KMS-11 (cell line): ENCODE data around the gene HAAO.
"Not testable (repeated sequence)": the region's sequence is repeated elsewhere in the genome, so short reads cannot be mapped to it uniquely, and the experiment has no call there.

Experiments used
- H2AFZ ChIP-seq: fragments of 200-600 bp; sonication (generic); 2 replicates; pipeline ENCODE4 v1.6.1; 2016; ENCODE audit warnings: antibody characterized with exemption, mixed run types, low read depth
- H3K27ac ChIP-seq: fragments of 200-600 bp; sonication (generic); 2 replicates; pipeline ENCODE4 v1.6.1; 2016; ENCODE audit warnings: mild to moderate bottlenecking, mixed run types
- H3K27me3 ChIP-seq: fragments of 200-600 bp; sonication (generic); 2 replicates; pipeline ENCODE4 v1.6.1; 2017; ENCODE audit warnings: mild to moderate bottlenecking, low read depth, mixed run types, moderate library complexity; ENCODE audit not compliant: insufficient read depth
- H3K36me3 ChIP-seq: fragments of 200-600 bp; sonication (generic); 2 replicates; pipeline ENCODE4 v1.6.1; 2017; ENCODE audit warnings: mild to moderate bottlenecking, mixed run types; ENCODE audit not compliant: insufficient read depth
- H3K4me1 ChIP-seq: fragments of 200-600 bp; sonication (generic); 2 replicates; pipeline ENCODE4 v1.6.1; 2016; ENCODE audit warnings: mild to moderate bottlenecking, low read depth, mixed run types; ENCODE audit not compliant: poor library complexity, severe bottlenecking
- H3K4me2 ChIP-seq: fragments of 200-600 bp; sonication (generic); 2 replicates; pipeline ENCODE4 v1.7.0; 2016; ENCODE audit warnings: mild to moderate bottlenecking, mixed run types
- H3K4me3 ChIP-seq: fragments of 200-600 bp; sonication (generic); IDR thresholded peaks from 2 replicates; pipeline ENCODE4 v1.6.1; 2017; ENCODE audit warnings: low read depth, low read length, mixed read lengths; ENCODE audit not compliant: insufficient read depth
- H3K79me2 ChIP-seq: fragments of 200-600 bp; sonication (generic); 2 replicates; pipeline ENCODE4 v1.6.1; 2016; ENCODE audit warnings: low read depth, mixed run types; ENCODE audit not compliant: insufficient read depth
- H3K9ac ChIP-seq: fragments of 200-600 bp; sonication (generic); 2 replicates; pipeline ENCODE4 v1.6.1; 2016; ENCODE audit warnings: mild to moderate bottlenecking, mixed run types
- H4K20me1 ChIP-seq: fragments of 200-600 bp; sonication (generic); 2 replicates; pipeline ENCODE4 v1.6.1; 2016; ENCODE audit warnings: mild to moderate bottlenecking, mixed run types; ENCODE audit not compliant: insufficient read depth
- CTCF ChIP-seq: fragments of 200-600 bp; sonication (generic); conservative IDR thresholded peaks from 2 replicates; pipeline ENCODE4 v1.6.1; 2017; ENCODE audit warnings: low read depth, mild to moderate bottlenecking, antibody characterized with exemption, low read length, moderate library complexity, mixed read lengths

HAAO gene

GRCh38 chr2:42742740-42743658 is 49.4 kb downstream of the HAAO start:
- no peaks in the 10 kb centered on the region for H3K36me3 ChIP-seq
- no peak overlapping the region for H3K4me2 ChIP-seq
- no peak for TF ChIP-seq CTCF
- H2AFZ ChIP-seq: no peak overlapping the region
- no peaks in the 10 kb centered on the region for H3K79me2 ChIP-seq
- H3K27ac ChIP-seq: no peak overlapping the region
- H3K9ac ChIP-seq: no peak overlapping the region
- H4K20me1 ChIP-seq: no peaks in the 10 kb centered on the region
- no peaks in the 10 kb centered on the region for H3K27me3 ChIP-seq
- H3K4me1 ChIP-seq: peaks cover 4% of the 10 kb centered on the region
- H3K4me3 ChIP-seq: no peak overlapping the region

GRCh38 chr2:42741140-42741539 is 51.2 kb downstream of the HAAO start:
- H3K4me3 ChIP-seq: no peak overlapping the region
- no peaks in the 10 kb centered on the region for H3K27me3 ChIP-seq
- H3K9ac ChIP-seq: no peak overlapping the region
- no peak overlapping the region for H3K27ac ChIP-seq
- TF ChIP-seq CTCF: no peak
- peaks cover 4% of the 10 kb centered on the region for H3K4me1 ChIP-seq
- no peaks in the 10 kb centered on the region for H4K20me1 ChIP-seq
- no peak overlapping the region for H3K4me2 ChIP-seq
- no peaks in the 10 kb centered on the region for H3K36me3 ChIP-seq
- no peaks in the 10 kb centered on the region for H3K79me2 ChIP-seq
- no peak overlapping the region for H2AFZ ChIP-seq

- Histone ChIP-seq H4K20me1 (no peaks in the 10 kb centered on the region), H3K4me3 (no peak overlapping the region), H3K4me2 (no peak overlapping the region), H3K79me2 (no peaks in the 10 kb centered on the region), H3K36me3 (no peaks in the 10 kb centered on the region), H3K27me3 (no peaks in the 10 kb centered on the region), H3K4me1 (peaks cover 4% of the 10 kb centered on the region), H3K9ac (no peak overlapping the region), H3K27ac (no peak overlapping the region), H2AFZ (no peak overlapping the region)
- TF ChIP-seq CTCF: no peak
These were observed 55.6 kb downstream of the HAAO start for GRCh38 chr2:42736598-42737322.

GRCh38 chr2:42733852-42734251 is 58.5 kb downstream of the HAAO start:
- Histone ChIP-seq H3K27me3 (no peaks in the 10 kb centered on the region), H3K4me1 (no peaks in the 10 kb centered on the region), H3K4me3 (no peak overlapping the region), H3K27ac (no peak overlapping the region), H2AFZ (no peak overlapping the region), H3K9ac (no peak overlapping the region), H3K79me2 (no peaks in the 10 kb centered on the region), H4K20me1 (no peaks in the 10 kb centered on the region), H3K36me3 (no peaks in the 10 kb centered on the region), H3K4me2 (no peak overlapping the region)
- no peak for TF ChIP-seq CTCF

GRCh38 chr2:42731316-42731715 is 61.1 kb downstream of the HAAO start:
- not testable (repeated sequence) for H3K79me2 ChIP-seq, H3K27me3 ChIP-seq, H3K9ac ChIP-seq, H4K20me1 ChIP-seq, H3K4me1 ChIP-seq, H3K4me3 ChIP-seq, H3K27ac ChIP-seq, H3K4me2 ChIP-seq, H2AFZ ChIP-seq, H3K36me3 ChIP-seq
